NCI-H1092 treated with DMSO at 0.1 percent for 48 hours (cell line): ENCODE data around the gene VTA1.
"Not testable (repeated sequence)": the region's sequence is repeated elsewhere in the genome, so short reads cannot be mapped to it uniquely, and the experiment has no call there.

Experiments used
- DNase-seq: peaks from one replicate; lab custom pipeline; 2025; lab: John Stamatoyannopoulos, UW

The VTA1 gene

DNA sequence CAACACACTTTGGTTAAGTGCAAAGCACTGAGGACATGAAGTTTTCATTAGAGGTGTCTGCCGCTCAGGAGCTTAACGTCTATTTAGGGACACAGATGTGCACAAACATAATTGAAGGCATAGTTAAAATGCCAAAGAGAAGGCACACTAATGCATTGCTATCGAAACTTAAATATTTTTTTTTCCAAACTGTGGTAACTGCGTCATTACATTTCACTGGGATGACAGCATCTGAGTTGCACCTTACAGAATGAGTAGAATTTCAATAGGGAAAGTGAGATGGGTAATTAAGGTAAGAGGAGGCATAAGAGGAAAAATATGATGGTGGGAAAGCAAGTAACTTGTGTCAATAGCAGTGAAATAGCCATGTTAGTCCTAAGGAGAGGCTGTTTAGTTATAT, 79.7 kb downstream of the VTA1 start:
- DNase-seq = no peak

DNA sequence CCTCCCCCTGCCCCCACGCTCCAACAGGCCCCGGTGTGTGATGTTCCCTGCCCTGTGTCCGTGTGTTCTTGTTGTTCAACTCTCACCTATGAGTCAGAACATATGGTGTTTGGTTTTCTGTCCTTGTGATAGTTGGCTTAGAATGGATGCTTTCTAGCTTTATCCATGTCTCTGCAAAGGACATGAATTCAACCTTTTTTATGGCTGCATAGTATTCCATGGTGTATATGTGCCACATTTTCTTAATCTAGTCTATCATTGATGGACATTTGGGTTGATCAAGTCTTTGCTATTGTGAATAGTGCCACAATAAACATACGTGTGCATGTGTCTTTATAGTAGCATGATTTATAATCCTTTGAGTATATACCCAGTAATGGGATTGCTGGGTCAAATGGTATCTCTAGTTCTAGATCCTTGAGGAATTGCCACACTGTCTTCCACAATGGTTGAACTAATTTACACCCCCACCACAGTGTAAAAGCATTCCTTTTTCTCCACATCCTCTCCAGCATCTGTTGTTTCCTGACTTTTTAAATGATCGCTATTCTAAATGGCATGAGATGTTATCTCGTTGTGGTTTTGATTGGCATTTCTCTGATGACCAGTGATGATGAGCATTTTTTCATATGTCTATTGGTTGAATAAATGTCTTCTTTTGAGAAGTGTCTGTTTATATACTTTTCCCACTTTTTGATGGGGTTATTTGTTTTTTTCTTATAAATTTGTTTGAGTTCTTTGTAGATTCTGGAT, 82.6 kb downstream of the VTA1 start:
- not testable (repeated sequence) for DNase-seq

DNA sequence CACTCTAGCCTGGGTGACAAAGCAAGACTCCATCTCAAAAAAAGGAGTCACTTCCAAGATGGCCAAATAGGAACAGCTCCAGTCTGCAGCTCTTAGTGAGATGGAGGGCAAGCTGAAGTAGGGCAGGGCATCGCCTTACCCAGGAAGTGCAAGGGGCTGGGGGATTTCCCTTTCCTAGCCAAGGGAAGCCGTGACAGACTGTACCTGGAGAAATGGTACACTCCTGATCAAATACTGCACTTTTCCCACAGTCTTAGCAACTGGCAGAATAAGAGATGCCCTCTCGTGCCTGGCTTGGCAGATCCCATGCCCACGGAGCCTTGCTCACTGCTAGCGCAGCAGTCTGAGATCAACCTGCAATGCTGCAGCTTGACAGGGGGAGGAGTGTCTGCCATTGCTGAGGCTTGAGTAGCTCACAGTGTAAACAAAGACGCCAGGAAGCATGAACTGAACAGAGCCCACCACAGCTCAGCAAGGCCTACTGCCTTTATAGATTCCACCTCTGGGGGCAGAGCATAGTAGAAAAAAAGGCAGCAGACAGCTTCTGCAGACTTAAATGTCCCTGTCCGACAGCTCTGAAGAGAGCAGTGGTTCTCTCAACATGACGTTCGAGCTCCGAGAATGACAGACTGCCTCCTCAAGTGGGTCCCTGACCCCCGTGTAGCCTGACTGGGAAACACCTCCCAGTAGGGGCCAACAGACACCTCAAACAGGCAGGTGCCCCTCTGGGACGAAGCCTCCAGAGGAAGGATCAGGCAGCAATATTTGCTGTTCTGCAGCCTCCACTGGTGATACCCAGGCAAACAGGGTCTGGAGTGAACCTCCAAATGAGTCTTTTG, 85.4 kb downstream of the VTA1 start:
- peak; percentile 55 for DNase-seq

DNA sequence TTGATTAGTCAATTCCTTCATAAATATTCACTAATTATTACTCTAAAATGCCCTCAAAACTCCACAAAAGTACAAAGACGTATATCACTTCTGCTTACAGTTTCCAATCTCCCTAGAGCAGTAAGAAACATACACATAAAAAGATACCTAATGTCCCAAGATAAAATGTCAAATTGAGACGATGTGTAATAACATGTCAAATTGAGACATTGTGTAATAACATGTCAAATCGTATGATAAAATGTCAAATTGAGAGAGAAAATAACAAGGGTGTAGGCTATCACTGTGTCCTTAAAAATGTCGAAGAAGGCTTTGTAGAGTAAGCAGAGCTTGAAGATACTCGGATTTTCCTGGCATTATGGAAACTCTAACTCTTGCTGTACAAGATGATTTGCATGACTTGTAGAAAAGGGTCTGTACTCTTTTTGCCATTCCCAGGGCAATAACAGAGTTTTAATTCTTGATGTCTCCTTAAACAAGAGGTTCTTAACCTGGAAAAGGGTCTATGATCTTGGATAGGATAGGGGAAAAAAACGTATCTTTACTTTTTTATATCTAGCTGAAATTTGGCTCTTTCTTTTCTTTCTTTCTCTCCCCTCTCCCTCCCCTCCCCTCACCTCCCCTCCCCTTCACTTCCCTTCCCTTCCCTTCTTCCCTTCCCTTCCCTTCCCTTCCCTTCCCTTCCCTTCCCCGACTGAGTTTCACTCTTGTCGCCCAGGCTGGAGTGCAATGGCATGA, 87.1 kb downstream of the VTA1 start:
- DNase-seq = no peak

DNA sequence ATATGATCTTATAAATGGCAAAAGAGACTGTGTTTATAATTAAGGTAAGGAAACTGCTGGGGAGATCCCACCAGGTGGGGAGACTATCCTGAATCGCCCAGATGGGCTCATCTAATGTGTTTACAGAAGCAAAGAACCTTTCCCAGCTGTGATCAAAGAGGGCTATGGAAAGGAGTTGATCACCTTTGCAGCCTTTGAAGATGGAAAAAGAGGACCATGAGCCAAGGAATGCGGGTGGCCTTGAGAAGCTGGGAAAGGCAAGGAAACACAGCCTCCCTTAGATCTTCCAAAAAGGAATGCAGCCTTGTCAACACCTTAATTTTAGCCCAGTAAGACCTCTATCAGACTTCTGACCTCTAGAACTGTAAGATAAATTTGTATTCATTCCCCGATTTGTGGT, 88.2 kb downstream of the VTA1 start:
- DNase-seq = no peak

DNA sequence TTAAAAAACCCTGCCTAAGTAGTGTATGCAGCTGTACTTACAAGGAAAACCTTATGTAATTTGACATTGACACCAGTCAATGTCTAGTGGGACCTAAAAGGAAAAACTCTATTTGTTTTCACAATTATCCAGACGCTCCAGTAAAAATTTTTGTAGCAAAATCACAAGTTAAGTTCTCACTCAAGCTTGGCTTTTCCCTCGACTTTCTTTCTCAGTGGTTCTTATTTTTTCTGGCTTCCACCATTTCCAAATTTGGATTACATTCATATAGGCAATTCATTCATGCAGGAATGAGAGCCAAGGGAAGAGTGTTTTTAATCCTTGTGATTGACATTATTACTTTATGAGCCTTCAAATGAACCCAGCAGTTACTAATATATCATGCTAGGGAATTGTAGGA, 88.7 kb downstream of the VTA1 start:
- no peak for DNase-seq

DNA sequence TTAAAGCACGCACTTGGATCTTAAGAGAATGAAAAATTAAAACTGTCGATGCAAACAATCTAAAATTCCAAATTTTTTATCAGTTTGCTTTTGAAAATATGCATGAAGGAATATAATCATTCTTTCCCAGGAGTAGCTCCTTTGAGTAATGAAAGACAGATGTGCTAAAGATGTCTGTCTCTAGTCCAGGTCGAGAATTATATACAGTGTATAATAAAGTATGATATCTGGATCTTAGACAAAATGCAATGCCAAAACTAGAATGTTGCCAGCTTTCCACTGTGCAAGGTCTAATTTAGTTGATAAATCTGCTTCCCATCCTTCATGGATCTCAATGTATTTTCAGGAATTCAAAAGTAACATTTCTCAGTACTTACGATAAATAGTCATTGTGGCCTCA, 89.6 kb downstream of the VTA1 start:
- DNase-seq = no peak

DNA sequence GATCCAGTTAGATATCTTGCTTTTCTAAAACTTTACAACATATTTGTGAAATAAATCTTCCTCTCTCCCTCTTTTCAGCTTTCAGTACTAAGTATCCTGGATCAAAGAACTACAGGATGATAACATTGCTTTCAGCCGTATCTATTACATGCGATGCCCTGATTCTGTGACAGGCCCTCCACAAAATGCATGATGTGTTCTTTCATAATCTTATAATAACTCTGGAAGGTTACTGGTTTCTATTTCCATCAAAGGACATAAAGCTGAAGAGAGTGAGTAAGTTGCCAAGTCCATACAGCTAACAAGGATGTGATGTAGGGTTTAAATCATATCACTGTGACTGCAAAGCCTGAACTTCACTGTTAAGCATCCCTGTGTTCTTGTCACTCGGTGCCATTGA, 91.8 kb downstream of the VTA1 start:
- DNase-seq = no peak

DNA sequence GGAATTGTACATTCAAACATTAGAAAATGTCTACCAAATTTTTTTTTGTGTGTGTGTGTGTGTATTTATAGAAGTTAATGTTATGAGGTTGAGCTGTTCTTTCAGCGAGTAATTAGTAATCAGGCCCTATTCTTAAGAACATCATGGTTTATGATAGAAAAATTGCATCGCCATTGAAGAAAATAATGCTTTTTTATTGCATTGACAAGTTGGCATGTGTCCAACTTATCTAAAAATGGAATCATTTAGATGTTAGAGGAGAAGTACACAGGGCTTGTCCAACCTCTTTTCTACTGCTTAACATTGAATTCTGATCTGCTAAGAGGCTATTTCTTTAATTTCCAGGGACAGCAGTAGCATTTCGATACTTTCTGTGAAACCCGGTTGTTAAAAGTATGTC, 93.1 kb downstream of the VTA1 start:
- no peak for DNase-seq

DNA sequence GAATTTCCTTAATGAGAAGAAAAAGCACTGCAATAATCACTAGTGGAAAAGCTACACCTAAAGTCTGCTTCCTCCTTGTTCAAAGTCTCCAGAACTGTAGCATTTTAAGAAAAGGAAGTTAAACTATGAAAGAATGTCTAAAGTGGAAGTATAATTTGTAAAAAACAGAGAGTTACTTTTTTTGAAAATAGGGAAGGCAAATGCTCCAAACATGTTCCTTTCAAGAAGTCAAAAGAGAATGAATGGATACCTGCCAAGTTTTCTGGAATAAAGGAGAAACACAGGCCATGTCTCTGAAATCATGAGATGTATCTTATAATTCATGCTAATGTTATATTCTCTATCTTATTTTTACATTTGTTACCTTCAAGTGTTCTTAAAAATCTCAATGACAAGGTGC, 94.0 kb downstream of the VTA1 start:
- DNase-seq = no peak

DNA sequence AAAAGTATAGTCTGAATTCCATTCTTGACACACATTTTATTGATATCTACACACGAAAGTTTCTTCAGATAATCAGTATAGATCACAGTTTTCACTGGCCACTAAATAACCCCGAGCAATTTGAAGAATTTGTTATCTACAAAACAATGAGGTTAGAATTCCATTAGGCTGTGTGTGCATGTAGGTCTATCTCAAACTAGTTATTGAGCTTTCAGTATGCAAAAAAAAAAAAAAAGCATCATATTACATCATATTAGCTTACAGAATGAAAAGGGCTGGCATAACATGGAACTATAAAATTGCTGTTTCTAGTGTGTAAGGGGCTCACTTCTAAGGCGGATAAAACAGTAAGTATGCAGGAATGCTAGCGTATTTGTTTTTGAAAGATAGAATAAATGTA, 95.2 kb downstream of the VTA1 start:
- no peak for DNase-seq

DNA sequence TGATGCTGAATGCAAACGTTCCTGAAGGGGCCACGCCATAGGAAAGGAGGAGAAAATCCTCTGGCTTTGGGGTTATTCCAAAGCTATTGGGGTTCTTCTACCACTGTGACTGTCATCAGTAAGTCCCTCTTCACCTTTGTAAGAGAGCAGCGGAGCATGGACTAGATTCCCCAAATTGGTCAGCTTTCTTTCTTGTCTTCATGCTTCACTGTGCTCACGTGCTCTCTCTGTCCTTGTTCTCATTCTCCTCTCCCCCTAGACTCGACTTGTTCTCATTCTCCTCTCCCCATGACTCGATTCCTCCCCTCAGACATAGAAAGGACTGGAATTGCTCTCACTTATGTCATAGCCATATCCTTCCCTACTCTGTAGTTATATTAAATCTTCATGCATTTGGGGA, 99.9 kb downstream of the VTA1 start:
- DNase-seq = no peak

DNA sequence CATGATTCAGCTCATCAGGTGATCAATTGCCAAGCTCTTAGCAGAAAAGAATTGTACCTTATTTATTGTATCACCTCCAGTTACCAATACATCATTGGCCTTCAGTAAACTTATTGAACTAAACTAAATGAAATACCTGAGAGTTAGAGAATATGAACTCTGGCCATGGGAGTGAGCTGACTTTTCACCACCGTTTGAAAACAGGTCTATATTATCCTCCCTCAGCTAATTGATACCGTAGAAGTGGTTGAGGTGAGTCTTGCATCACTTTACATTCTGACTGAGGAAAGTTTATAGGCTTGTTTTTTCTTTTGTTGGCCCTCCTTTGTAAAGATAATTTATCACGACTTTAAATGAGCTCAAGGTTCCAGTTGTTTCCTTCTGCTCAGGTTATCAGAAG, 102.2 kb downstream of the VTA1 start:
- no peak for DNase-seq

DNA sequence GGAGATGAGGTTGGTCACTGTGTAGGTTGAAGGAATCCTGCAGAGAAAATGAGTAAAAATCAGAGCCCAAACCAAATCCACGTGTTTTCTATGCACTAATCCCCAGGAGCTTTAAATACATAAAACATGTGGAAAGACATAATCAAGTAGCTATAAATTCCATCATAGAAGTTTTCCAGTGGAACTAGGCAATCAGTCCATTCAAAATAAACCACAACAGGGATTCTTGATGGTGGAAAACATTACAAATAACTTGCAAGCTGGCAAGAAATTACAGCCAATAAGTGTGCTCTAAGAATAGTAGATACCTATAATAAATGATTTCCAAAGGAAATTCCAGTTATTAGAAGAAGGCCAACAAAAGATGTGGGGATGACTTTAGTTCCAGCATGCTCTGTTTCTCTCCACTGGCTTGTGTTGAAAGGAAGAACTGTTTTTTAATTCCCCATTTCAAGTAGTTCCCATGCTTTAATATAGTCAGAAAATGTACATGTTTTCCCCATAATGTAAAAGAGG, 104.9 kb downstream of the VTA1 start:
- no peak for DNase-seq

DNA sequence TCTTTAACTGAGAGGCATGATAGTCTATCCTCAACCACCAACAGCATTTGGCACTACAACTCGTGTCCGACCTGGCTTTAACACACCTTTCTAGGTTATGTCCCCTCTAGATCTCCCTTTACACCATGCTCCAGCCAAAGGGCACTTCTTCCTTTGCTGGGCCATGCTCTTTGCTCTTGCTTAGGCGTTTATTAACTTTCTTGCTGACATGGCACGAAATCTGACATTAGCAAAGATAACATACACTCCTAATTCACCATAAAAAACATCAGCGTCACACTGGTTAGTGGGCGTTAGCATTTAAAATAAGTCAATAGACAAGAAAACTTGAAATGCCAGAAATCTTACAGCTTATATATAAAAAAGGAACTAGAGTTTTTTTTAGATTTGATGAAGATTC, 107.5 kb downstream of the VTA1 start:
- DNase-seq = no peak

DNA sequence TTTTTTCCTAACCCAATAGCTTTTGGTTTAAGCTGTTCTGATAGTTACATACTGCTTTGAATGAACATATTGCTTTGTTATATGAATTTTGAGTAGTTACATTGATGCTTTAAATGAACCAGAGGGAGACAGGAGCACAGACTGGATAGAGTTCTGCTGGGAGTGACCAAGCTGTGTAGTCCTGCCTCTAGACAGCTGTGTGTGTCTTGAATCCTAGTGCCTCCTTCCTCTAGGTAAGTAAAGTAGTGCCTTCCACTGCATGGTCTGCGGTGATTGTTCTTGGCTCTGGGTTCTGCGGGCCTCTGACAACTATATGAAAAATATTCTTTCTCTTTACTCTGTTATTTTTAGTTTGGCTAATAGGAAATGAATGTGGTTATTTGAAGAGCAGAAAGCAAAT, 108.7 kb downstream of the VTA1 start:
- no peak for DNase-seq

DNA sequence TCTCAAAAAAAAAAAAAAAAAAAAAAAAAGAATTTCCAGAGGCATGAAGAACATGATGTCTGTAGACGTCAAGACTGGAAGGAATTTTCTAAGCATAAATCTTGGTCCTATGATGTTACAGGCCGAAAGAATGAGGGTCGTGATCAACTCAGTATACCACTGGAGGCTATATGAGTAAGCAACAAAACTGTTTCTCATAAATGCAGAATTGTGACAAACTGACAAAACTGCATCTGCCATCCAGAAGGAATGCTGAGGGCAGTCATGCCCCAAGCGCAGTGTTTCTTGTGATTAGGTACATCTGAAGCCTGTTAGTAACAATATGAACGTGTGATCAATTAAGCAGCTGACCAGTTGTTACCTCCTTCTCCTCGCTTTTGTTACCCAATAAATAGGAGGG, 111.2 kb downstream of the VTA1 start:
- DNase-seq = no peak

DNA sequence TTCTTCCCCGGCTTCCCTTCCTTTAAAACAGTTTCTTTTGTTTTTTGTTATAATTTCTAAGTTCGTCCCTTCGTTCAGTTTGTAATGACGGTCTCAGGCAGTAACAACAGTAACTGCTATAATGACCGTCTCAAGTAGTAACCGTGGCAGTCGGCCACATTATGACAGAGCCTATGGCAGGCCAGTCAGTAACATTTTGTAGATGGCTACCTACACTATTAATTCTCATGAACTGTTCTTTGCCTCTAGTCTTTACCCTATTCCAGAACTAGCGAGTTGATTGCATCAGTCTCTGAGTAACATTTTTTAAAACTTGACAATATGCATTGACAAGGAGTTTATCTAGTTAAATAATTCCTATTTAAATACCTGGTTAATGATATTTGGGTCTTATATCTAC, 111.7 kb downstream of the VTA1 start:
- DNase-seq = no peak

DNA sequence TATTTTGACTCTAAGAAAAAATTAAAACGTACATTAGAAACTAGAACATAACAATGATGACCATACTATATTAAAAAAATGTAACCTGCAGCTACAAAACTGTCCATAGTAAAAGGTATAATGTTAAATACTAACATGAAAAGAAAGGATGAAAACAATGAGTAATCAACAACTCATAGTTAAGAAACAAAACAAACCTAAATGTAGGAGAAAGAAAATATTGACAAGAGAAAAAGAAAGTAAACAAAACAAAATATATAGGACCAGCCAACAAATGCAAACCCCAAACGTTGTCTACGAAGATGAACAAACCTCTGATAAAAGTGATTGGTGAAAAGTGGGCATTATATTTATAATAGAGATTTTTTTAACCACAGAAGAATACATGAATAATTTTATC, 113.7 kb downstream of the VTA1 start:
- no peak for DNase-seq

DNA sequence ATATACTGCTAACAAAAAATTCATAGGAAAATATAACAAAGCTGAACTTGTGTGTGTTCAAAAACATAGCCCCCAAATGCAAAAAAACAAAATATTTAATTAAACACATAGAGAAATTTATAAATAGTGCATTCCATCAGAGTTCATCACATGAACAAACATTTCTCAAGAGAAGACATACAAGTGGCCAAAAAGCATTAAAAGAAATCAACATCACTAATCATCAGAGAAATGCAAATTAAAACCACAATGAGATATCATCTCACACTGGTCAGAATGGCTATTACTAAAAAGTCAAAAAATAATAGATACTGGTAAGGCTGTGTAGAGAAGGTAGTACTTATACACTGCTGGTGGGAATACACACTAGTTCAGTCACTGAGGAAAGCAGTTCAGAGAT, 115.2 kb downstream of the VTA1 start:
- DNase-seq = no peak

DNA sequence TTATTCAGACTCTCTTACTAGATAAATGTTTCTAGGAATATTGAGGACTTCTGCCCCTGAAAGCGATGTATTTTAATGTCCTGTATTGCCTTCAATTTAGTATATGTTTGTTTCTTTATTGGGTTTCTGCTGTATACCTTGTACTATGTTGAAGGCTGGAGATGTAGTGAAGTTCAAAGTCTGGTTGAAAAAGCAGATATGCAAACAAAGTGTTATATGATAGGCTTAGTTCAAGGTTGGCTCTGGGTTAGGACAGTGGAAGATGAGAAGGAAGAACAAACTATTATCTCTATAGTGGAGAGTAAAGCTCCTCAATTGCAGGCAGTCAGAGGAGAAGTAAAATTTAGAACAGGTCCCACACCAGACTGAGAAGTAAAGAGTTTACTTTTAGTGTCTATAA, 118.4 kb downstream of the VTA1 start:
- no peak for DNase-seq

DNA sequence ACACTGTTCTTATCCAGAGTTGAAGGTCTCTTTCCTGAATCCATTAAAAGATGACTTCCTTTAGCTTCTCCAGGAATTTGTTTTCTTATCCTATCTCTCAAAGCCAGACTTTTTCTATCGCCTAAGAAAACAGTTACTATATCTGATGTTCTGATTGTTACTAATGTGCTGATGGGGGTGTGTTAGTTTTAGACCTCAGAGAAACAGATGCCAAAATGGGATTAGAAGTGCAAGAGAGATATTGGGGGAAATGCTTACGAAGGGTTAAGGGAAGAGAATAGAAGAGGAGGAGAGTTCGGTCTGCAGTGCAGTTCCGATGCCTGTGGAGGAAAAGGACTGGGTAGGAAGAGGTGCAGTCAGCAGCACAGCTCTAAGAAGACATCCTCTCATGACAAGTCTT, 119.0 kb downstream of the VTA1 start:
- no peak for DNase-seq

DNA sequence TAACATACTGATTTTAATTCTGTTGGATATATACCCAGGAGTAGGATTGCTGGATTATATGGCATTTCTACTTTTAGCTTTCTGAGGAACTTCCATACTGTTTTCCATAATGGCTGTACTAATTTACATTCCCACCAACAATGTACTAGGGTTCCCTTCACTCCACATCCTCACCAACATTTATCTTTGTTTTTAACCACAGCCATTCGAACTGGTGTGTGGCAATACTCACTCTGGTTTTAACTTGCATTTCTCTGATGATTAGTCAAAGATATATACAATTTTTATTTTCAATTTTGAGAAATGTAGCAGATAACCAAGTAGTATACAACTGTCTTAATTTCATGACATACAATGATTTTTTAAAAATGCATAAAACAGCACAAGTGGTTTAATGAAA, 124.4 kb downstream of the VTA1 start:
- no peak for DNase-seq
